H9 (cell line): ENCODE measurements around the gene TMC6. TPM values are rescaled to one million over a fixed set of nuclear protein-coding genes. Genes with fewer than 3 reads are reported as not detected.

ENCODE experiments used
- DNase-seq: peaks from one replicate; pipeline ENCODE4 v3.0.0-alpha.2; 2017
- H2AFZ ChIP-seq: one replicate; pipeline ENCODE4 v1.6.1; 2013; ENCODE audit warnings: mild to moderate bottlenecking, low read length, control low read depth, moderate library complexity
- H2AK5ac ChIP-seq: 2 replicates; pipeline ENCODE4 v1.6.1; 2013; ENCODE audit warnings: low read length, control low read depth, mixed read lengths; ENCODE audit not compliant: insufficient read length
- H2BK120ac ChIP-seq: one replicate; pipeline ENCODE4 v1.6.1; 2013; ENCODE audit warnings: low read depth, mild to moderate bottlenecking, low read length, control low read depth, inconsistent platforms; ENCODE audit not compliant: poor library complexity, severe bottlenecking
- H2BK12ac ChIP-seq: 2 replicates; pipeline ENCODE4 v1.6.1; 2013; ENCODE audit warnings: low read length, control low read depth, mixed read lengths, low read depth; ENCODE audit not compliant: insufficient read length
- H2BK15ac ChIP-seq: 2 replicates; pipeline ENCODE4 v1.6.1; 2013; ENCODE audit warnings: low read depth, low read length, control low read depth
- H2BK20ac ChIP-seq: one replicate; pipeline ENCODE4 v1.6.1; 2013; ENCODE audit warnings: low read depth, mild to moderate bottlenecking, low read length, control low read depth, inconsistent platforms; ENCODE audit not compliant: poor library complexity, severe bottlenecking
- H2BK5ac ChIP-seq: 2 replicates; pipeline ENCODE4 v1.6.1; 2013; ENCODE audit warnings: low read length, control low read depth, mixed read lengths; ENCODE audit not compliant: insufficient read length
- H3K14ac ChIP-seq: 2 replicates; pipeline ENCODE4 v1.6.1; 2013; ENCODE audit warnings: low read length, control low read depth; ENCODE audit not compliant: insufficient read depth
- H3K18ac ChIP-seq: 2 replicates; pipeline ENCODE4 v1.6.1; 2013; ENCODE audit warnings: low read depth, mild to moderate bottlenecking, mixed read lengths, low read length, control low read depth; ENCODE audit not compliant: insufficient read length
- H3K23ac ChIP-seq: 2 replicates; pipeline ENCODE4 v1.6.1; 2013; ENCODE audit warnings: low read length, control low read depth, mixed read lengths, low read depth; ENCODE audit not compliant: insufficient read length
- H3K23me2 ChIP-seq: 2 replicates; pipeline ENCODE4 v1.6.1; 2013; ENCODE audit warnings: low read depth, mild to moderate bottlenecking, mixed read lengths, low read length, control low read depth; ENCODE audit not compliant: insufficient read length, poor library complexity, severe bottlenecking
- H3K27ac ChIP-seq: 2 replicates; pipeline ENCODE4 v1.5.1; 2013; ENCODE audit warnings: low read length, control low read depth, mixed read lengths, low read depth; ENCODE audit not compliant: insufficient read length
- H3K27me3 ChIP-seq: 2 replicates; pipeline ENCODE4 v1.6.1; 2013; ENCODE audit warnings: low read length, control low read depth, inconsistent platforms; ENCODE audit not compliant: insufficient read depth
- H3K4ac ChIP-seq: 2 replicates; pipeline ENCODE4 v1.6.1; 2013; ENCODE audit warnings: low read depth, mild to moderate bottlenecking, control low read depth, inconsistent platforms, low read length, moderate library complexity
- H3K4me1 ChIP-seq: 2 replicates; pipeline ENCODE4 v1.6.1; 2013; ENCODE audit warnings: low read length, control low read depth, inconsistent platforms; ENCODE audit not compliant: insufficient read depth
- H3K4me2 ChIP-seq: 2 replicates; pipeline ENCODE4 v1.6.1; 2013; ENCODE audit warnings: low read length, control low read depth, mixed read lengths; ENCODE audit not compliant: insufficient read length, insufficient read depth
- H3K56ac ChIP-seq: 2 replicates; pipeline ENCODE4 v1.6.1; 2013; ENCODE audit warnings: low read depth, mild to moderate bottlenecking, mixed read lengths, low read length, control low read depth; ENCODE audit not compliant: insufficient read length
- H3K79me1 ChIP-seq: 2 replicates; pipeline ENCODE4 v1.6.1; 2013; ENCODE audit warnings: low read depth, mild to moderate bottlenecking, moderate library complexity, low read length, control low read depth, inconsistent platforms; ENCODE audit not compliant: insufficient read depth, poor library complexity, severe bottlenecking
- H3K79me2 ChIP-seq: 2 replicates; pipeline ENCODE4 v1.6.1; 2013; ENCODE audit warnings: low read length, control low read depth, inconsistent platforms; ENCODE audit not compliant: insufficient read depth
- H3K9ac ChIP-seq: 2 replicates; pipeline ENCODE4 v1.6.1; 2013; ENCODE audit warnings: low read length, control low read depth, mixed read lengths; ENCODE audit not compliant: insufficient read length; ENCODE audit errors: extremely low read depth
- H3K9me3 ChIP-seq: one replicate; pipeline ENCODE4 v1.6.1; 2013; ENCODE audit warnings: low read depth, low read length, inconsistent platforms; ENCODE audit not compliant: control insufficient read depth
- H3T11ph ChIP-seq: one replicate; pipeline ENCODE4 v1.6.1; 2013; ENCODE audit warnings: mild to moderate bottlenecking, low read length, control low read depth, inconsistent platforms
- H4K20me1 ChIP-seq: one replicate; pipeline ENCODE4 v1.6.1; 2013; ENCODE audit not compliant: control insufficient read depth, insufficient read length, insufficient read depth
- H4K5ac ChIP-seq: 2 replicates; pipeline ENCODE4 v1.6.1; 2013; ENCODE audit warnings: low read depth, mild to moderate bottlenecking, mixed read lengths, low read length, control low read depth; ENCODE audit not compliant: insufficient read length
- H4K8ac ChIP-seq: replicated peaks from 2 replicates; pipeline ENCODE4 v1.6.1; 2013; ENCODE audit warnings: low read length, control low read depth, mixed read lengths, low read depth; ENCODE audit not compliant: insufficient read length
- H4K91ac ChIP-seq: 2 replicates; pipeline ENCODE4 v1.6.1; 2013; ENCODE audit warnings: low read depth, mild to moderate bottlenecking, moderate library complexity, mixed read lengths, low read length, control low read depth; ENCODE audit not compliant: insufficient read length
- H3K27ac Mint-ChIP-seq, 3 experiments: 2 replicates in 2 of 3; 3 replicates in 1 of 3; pipeline ENCODE4 v1.8.0; 2020 to 2021; ENCODE audit warnings: mixed read lengths in 3 of 3, mild to moderate bottlenecking in 1 of 3, moderate library complexity in 1 of 3
- H3K27me3 Mint-ChIP-seq: 2 replicates; pipeline ENCODE4 v1.8.0; 2021; ENCODE audit warnings: low read depth, mild to moderate bottlenecking, moderate library complexity, mixed read lengths
- H3K36me3 Mint-ChIP-seq, 3 experiments: 2 replicates in 2 of 3; 3 replicates in 1 of 3; pipeline ENCODE4 v1.8.0; 2020 to 2021; ENCODE audit warnings: low read depth in 3 of 3, mixed read lengths in 3 of 3; ENCODE audit not compliant: insufficient read depth in 1 of 3
- H3K4me1 Mint-ChIP-seq, 2 experiments: 2 replicates each; pipeline ENCODE4 v1.8.0; 2020; ENCODE audit warnings: mixed read lengths in 2 of 2
- H3K4me3 Mint-ChIP-seq, 2 experiments: 2 replicates in 1 of 2; 3 replicates in 1 of 2; pipeline ENCODE4 v1.8.0; 2020 to 2021; ENCODE audit warnings: mild to moderate bottlenecking in 2 of 2, mixed read lengths in 2 of 2, moderate library complexity in 1 of 2
- H3K9me3 Mint-ChIP-seq, 2 experiments: 2 replicates in 1 of 2; 3 replicates in 1 of 2; pipeline ENCODE4 v1.8.0; 2020; ENCODE audit warnings: mild to moderate bottlenecking in 2 of 2, mixed read lengths in 2 of 2, moderate library complexity in 1 of 2
- total RNA-seq: library from RNA; stranded (reverse); gene quantifications from 2 replicates; pipeline ENCODE4 v1.2.1, GENCODE V29; 2021
- TF ChIP-seq, protein P1 (sequence below): fragments of 200-600 bp; sonication (generic); conservative IDR thresholded peaks from 3 replicates; pipeline ENCODE4 v1.8.0; 2021; ENCODE audit warnings: antibody characterized with exemption, mild to moderate bottlenecking

Gene TMC6
- total RNA-seq, 1 experiment from 2014 or later: 86.8 TPM

DNA sequence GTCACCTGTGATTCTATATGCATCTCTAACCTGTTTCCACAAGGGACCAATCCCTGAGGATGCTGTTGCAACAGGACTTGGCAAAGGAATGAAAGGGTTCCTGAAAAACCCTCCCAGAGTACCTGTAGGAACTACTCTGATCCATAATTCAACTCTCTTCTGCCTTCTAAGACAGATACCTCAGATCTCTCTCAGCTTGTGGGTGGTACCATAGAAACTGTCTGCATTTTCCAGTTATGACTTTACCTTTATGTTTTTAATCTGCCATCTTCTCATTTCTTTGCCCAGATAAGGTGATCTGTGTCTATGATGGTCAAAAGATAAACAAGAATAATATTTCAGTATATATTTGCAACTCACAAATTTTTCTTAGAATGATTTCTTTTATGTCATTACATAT, 65.1 kb downstream of the TMC6 start:
- Histone ChIP-seq H3K23me2 (no peaks in the 10 kb centered on the region), H4K5ac (no peak overlapping the region), H3K4ac (no peak overlapping the region), H2BK20ac (no peak overlapping the region), H3K27me3 (no peaks in the 10 kb centered on the region), H3K9me3 (no peaks in the 10 kb centered on the region), H4K8ac (no peak overlapping the region), H3T11ph (no peak overlapping the region), H3K56ac (no peak overlapping the region), H4K20me1 (no peaks in the 10 kb centered on the region), H2BK5ac (no peak overlapping the region), H2BK15ac (no peak overlapping the region), H3K23ac (no peak overlapping the region), H3K79me2 (no peaks in the 10 kb centered on the region), H3K14ac (no peak overlapping the region), H2AK5ac (no peak overlapping the region), H3K4me1 (no peaks in the 10 kb centered on the region), H3K79me1 (no peaks in the 10 kb centered on the region), H3K27ac (no peak overlapping the region), H4K91ac (no peak overlapping the region), H2BK120ac (no peak overlapping the region), H3K9ac (no peak overlapping the region), H3K18ac (no peak overlapping the region), H2AFZ (no peak overlapping the region), H2BK12ac (no peak overlapping the region), H3K4me2 (no peak overlapping the region)
- no peaks in the 10 kb centered on the region for H3K9me3 Mint-ChIP-seq
- DNase-seq: no peak
- H3K4me1 Mint-ChIP-seq: no peaks in the 10 kb centered on the region
- TF ChIP-seq, protein P1, sequence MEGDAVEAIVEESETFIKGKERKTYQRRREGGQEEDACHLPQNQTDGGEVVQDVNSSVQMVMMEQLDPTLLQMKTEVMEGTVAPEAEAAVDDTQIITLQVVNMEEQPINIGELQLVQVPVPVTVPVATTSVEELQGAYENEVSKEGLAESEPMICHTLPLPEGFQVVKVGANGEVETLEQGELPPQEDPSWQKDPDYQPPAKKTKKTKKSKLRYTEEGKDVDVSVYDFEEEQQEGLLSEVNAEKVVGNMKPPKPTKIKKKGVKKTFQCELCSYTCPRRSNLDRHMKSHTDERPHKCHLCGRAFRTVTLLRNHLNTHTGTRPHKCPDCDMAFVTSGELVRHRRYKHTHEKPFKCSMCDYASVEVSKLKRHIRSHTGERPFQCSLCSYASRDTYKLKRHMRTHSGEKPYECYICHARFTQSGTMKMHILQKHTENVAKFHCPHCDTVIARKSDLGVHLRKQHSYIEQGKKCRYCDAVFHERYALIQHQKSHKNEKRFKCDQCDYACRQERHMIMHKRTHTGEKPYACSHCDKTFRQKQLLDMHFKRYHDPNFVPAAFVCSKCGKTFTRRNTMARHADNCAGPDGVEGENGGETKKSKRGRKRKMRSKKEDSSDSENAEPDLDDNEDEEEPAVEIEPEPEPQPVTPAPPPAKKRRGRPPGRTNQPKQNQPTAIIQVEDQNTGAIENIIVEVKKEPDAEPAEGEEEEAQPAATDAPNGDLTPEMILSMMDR: no peak
- no peak overlapping the region for H3K4me3 Mint-ChIP-seq
- H3K27me3 Mint-ChIP-seq: no peaks in the 10 kb centered on the region
- H3K27ac Mint-ChIP-seq: no peak overlapping the region
- peaks cover 2 to 25% (median 12%) of the 10 kb centered on the region in 3 experiments; a peak in 6 of 7 replicates for H3K36me3 Mint-ChIP-seq
